Measurements from ENCODE around the gene CD244.
"Not testable (repeated sequence)": the region's sequence is repeated elsewhere in the genome, so short reads cannot be mapped to it uniquely, and the experiment has no call there.

Gene CD244

GRCh38 chr1:160880216-160880615 is 17.5 kb upstream of the CD244 start:
- DNase-seq (ENCODE audit: extremely low read depth in 1 of 2, low read depth in 1 of 2): no peak

- no peak for DNase-seq (ENCODE audit: extremely low read depth in 1 of 2, low read depth in 1 of 2)
Measured at GRCh38 chr1:160879056-160879455, 16.4 kb upstream of the CD244 start.

DNA sequence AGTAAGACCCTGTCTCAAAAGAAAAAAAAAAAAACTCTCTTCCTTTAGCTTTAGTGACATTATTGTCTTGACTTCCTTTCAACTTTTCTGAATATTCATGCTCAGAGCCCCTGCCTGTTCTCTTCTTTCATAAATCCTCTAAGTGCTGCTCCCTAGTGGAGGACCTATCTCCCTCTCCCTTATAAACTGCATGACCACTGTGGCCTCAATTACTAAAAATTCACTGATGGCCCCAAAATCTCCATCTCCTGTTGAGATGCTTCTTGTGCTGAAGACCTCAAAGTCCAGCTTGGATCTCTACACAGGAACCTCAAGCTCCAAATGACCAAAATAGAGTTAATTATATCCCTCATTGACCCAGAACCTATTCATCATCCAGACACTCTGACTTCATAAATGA is 14.5 kb upstream of the CD244 start:
- DNase-seq (ENCODE audit: extremely low read depth in 1 of 2, low read depth in 1 of 2): no peak

GRCh38 chr1:160876311-160876710 is 13.6 kb upstream of the CD244 start:
- no peak for DNase-seq (ENCODE audit: extremely low read depth in 1 of 2, low read depth in 1 of 2)

GRCh38 chr1:160875591-160875990 is 12.9 kb upstream of the CD244 start:
- not testable (repeated sequence) for DNase-seq (ENCODE audit: extremely low read depth in 1 of 2, low read depth in 1 of 2)

- DNase-seq (ENCODE audit: extremely low read depth in 1 of 2, low read depth in 1 of 2): no peak
Measured at GRCh38 chr1:160874935-160875334, 12.2 kb upstream of the CD244 start.

DNA sequence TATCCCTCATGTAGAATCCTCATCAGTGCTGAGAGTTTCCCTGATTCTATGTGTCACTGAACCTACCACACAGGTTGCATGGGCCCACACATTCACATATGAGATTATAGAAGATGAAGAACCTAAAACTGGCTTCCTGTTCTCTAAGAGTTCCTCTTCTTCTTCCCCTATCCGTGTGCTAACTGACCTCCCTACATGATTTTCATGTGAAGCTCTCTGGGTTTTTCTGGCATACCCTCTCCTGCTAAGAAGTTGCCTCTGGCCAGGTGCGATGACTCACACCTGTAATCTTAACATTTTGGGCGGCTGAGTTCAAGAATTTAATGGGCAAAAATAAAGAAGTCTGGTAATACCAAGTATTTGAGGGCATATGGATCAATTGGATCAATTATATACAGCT is 5.5 kb upstream of the CD244 start:
- no peak for DNase-seq (ENCODE audit: extremely low read depth in 1 of 2, low read depth in 1 of 2)

DNA sequence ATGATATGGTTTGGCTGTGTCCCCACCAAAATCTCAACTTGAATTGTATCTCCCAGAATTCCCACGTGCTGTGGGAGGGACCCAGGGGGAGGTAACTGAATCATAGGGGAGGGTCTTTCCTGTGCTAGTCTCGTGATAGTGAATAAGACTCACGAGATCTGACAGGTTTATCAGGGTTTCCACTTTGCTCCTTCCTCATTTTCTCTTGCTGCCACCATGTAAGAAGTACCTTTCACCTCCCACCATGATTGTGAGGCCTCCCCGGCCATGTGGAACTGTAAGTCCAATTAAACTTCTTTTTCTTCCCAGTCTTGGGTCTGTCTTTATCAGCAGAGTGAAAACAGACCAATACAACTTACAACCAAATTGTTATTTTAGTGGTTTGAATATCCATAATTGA is 5.0 kb upstream of the CD244 start:
- not testable (repeated sequence) for DNase-seq (ENCODE audit: extremely low read depth in 1 of 2, low read depth in 1 of 2)

GRCh38 chr1:160866695-160867260 is 4.1 kb upstream of the CD244 start:
- DNase-seq (ENCODE audit: extremely low read depth in 1 of 2, low read depth in 1 of 2): no peak

DNA sequence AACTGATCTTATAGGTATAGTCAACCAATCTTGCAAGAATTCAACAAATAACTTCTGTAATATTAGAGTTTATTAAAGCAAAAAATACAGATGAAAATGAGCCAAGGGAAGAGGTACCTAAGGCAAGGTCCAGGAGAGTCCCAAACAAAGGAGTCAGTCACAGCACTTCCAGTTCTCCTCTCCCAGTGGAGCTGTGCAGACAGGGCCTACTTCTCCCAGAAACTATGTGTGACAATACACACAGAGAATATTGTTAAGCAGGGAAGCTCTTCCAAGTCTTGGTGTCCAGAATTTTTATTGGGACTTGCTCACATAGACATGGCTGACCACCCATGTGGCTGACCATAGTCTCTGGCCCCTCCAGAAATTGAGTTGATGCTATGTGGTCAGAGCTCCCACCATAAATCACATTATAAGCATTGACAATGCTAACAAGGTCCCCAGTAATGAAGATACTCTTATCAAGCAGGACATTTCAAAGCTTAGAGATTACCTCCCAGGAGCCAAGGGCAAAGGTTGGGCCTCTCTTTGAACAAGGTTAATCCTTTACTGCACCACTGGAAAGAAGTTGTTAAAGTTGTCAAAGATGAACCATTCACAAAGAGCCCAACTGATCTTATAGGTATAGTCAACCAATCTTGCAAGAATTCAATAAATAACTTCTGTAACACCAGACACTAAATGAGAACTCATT is 3.5 kb upstream of the CD244 start:
- DNase-seq (ENCODE audit: extremely low read depth in 1 of 2, low read depth in 1 of 2): no peak

GRCh38 chr1:160865337-160865736 is 2.6 kb upstream of the CD244 start:
- DNase-seq (ENCODE audit: extremely low read depth in 1 of 2, low read depth in 1 of 2): no peak

GRCh38 chr1:160864173-160864572 is 1.5 kb upstream of the CD244 start:
- DNase-seq (ENCODE audit: extremely low read depth in 1 of 2, low read depth in 1 of 2): no peak

DNA sequence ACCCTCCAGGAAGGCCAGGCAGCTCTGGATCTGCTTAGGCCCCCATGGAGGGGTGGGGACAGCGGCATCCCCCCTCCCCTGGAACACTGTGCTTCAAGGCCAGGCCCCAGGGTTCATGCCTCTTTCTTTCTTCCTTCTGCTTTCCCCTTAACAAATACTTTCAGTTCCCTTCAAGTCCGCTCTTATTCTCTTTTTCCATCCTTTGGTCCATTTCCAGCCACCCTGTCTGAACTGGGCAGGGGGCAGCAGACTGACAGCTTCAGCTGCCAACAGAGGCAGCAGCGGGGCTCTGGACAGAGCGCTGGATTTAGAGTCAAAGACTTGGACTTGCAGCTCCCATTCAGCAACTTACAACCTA is 1.1 kb upstream of the CD244 start:
- no peak for DNase-seq (ENCODE audit: extremely low read depth in 1 of 2, low read depth in 1 of 2)

DNA sequence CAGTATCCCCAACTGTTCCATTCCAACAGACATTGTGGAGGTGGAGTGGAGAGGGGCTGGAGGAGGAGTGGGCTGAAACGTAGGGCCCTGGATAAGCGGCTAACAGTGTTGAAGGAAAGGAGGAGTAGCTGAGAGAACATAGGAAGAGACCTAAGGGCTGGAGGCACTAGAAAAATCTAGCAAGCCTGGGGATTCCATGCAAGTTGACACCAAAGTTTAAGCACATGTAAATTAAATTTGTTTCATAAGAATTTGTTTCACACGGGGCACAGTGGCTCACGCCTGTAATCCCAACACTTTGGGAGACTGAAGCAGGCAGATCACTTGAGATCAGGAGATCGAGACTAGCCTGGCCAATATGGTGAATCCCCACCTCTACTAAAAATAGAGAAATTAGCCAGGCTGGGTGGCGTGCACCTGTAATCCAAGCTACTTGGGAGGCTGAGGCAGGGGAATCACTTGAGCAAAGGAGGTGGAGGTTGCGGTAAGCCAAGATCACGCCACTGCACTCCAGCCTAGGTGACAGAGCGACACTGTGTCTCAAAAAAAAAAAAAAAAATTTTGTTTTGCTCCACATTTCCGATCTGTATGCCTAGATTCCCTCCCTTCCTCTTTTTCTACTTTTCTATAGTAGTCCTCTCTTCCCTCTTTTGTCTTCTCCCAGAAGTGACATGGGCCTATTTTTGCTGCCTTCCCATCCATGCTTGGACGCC is 530 bp upstream of the CD244 start:
- DNase-seq (ENCODE audit: extremely low read depth in 1 of 2, low read depth in 1 of 2): no peak

DNA sequence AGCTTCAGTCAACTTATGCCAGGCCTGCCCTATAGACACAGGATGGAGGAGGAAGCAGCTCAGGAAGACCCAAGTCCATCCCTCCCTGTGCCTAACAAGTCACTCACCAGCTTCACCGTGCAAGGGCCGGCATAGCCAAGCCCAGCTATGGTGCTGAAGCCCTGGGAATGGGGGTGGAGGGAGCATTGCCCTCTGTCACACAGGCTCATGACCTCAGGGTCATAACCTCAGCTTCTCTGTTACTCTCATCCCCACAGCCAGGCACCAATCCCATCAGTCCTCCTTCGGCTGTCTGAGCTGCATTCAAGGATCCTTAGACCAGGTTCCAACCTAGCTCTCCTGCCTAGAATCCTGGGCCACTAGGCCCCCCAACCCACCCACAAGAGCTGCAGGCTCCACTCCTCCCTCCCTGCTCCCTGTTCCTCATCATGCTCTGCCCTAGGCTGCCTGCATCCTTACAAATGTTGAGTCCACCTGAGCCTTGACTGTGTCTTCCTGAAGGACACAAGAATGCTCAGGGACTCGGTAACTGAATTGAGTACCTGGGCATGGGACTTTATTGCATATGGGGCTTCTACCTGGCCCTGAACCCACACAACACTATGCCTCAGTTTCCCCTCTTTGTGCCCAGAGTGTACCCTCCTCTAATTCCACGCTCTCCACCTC is 1.7 kb downstream of the CD244 start:
- DNase-seq (ENCODE audit: extremely low read depth in 1 of 2, low read depth in 1 of 2): no peak

DNA sequence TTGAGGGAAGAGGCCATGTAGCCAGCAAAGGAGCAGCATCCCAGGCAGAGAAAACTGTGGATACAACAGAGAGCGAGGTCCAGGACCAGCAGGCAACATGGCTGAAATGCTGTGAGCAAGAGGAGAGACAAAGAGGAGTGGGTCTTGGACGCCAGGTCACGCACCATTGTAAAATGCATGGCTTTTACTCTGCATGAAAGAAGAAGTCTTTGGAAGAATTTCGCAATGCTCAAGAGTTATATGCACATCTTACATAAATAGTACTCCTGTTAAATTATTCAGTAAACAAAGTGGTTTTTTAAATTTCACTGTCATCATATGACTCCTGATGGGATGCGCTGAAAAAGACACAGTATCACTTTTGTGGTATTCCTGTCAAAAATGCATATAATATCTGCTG is 3.5 kb downstream of the CD244 start:
- no peak for DNase-seq (ENCODE audit: extremely low read depth in 1 of 2, low read depth in 1 of 2)

DNA sequence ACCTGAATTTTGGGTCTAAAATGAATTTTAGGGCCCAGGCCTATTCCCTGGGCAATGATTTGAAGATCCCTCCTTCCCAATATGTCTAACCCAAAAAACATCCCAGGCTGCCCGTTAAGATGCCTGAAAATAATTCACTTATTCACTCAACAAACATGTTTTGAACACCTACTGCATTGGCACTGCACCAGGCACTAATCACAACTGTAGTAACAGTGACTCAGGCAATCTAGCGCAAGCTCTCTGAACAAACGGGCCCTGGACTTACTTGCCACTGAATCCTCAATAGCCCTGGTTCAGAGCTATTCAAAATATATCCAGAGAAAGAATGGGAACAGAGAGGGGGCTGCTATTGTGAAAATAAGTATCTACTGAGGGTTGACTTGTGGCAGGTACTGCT is 4.2 kb downstream of the CD244 start:
- DNase-seq (ENCODE audit: extremely low read depth in 1 of 2, low read depth in 1 of 2): no peak

DNA sequence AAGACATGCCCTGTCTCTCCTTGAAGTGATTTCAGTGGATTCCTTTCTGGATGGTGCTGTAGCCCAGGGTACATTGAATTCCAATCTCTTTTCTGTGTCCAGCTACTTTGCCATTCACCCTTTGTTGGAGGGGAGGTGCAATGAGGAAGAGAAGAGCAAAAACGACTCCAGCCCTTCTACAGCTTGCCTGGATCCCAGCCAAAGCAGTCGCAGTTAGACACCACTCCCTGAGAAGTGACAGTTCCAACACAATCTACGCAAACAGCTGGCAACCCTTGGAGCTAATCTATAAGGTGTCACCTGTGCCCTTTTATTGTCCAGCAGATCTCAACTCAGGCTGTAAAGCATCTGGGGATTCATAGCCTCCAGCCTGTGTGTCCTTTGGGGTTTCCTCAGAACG is 4.6 kb downstream of the CD244 start:
- DNase-seq (ENCODE audit: extremely low read depth in 1 of 2, low read depth in 1 of 2): no peak

- no peak for DNase-seq (ENCODE audit: extremely low read depth in 1 of 2, low read depth in 1 of 2)
Measured at GRCh38 chr1:160855181-160855981, 7.3 kb downstream of the CD244 start.

DNA sequence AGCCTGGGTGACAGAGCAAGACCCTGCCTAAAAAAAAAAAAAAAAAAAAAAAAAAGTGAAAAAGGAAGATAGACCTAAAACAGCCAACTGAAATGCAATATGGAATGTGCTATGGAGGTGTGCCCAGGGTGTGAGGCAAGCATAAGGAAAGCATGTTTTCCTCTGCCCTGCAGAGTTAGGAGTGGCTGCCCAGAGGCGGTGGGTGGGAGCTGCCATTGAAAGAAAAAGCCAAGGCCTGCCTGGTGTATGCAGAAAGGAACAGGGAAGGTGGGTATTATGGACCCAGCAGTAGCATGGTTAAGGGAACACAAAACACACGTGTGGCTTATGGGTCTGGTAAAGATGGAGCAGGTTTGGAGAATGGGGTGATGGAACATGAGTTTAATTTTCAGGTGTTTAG is 8.9 kb downstream of the CD244 start:
- DNase-seq (ENCODE audit: extremely low read depth in 1 of 2, low read depth in 1 of 2): no peak

GRCh38 chr1:160853014-160853413 is 9.7 kb downstream of the CD244 start:
- DNase-seq (ENCODE audit: extremely low read depth in 1 of 2, low read depth in 1 of 2): no peak
